Activated CD8-positive, alpha-beta memory T cell treated with anti-CD3 and anti-CD28 coated beads, Interleukin-2, amount 10 ng/mL, durations not matched to agents 7 days and 5 days (primary cell): Measurements from ENCODE around the gene CYTIP. TPM values are rescaled to one million over a fixed set of nuclear protein-coding genes. Genes with fewer than 3 reads are reported as not detected.
"Not testable (repeated sequence)": the region's sequence is repeated elsewhere in the genome, so short reads cannot be mapped to it uniquely, and the experiment has no call there.

Experiments
- ATAC-seq: fragments of 150-1000 bp; cut with Tn5 transposase; one replicate; pipeline ENCODE4 v1.10.0; 2021; ENCODE audit warnings: moderate library complexity
- CTCF ChIA-PET: fragments of 350-600 bp; sonication (Branson Sonifier 250); formaldehyde crosslinking; loops from one replicate; lab custom pipeline; 2021; ENCODE audit warnings: antibody characterized with exemption; lab: Charles Lee
- DNase-seq: peaks from one replicate; pipeline ENCODE4 v3.0.0-alpha.2; 2020
- H3K27ac Mint-ChIP-seq: one replicate; pipeline ENCODE4 v1.8.0; 2021; ENCODE audit warnings: mild to moderate bottlenecking, mixed read lengths
- H3K27me3 Mint-ChIP-seq: one replicate; pipeline ENCODE4 v1.8.0; 2021; ENCODE audit warnings: mixed read lengths
- H3K36me3 Mint-ChIP-seq: one replicate; pipeline ENCODE4 v1.8.0; 2021; ENCODE audit warnings: mild to moderate bottlenecking, mixed read lengths
- H3K4me1 Mint-ChIP-seq: one replicate; pipeline ENCODE4 v1.8.0; 2021; ENCODE audit warnings: mixed read lengths
- H3K4me3 Mint-ChIP-seq: one replicate; pipeline ENCODE4 v1.8.0; 2021; ENCODE audit warnings: mild to moderate bottlenecking, moderate library complexity, mixed read lengths
- H3K9me3 Mint-ChIP-seq: one replicate; pipeline ENCODE4 v1.8.0; 2022; ENCODE audit warnings: low read depth, mixed read lengths
- total RNA-seq, 2 experiments: library from RNA; stranded (reverse); gene quantifications; one replicate each; pipeline ENCODE4 v1.2.3, GENCODE V29; 2021

Gene CYTIP
- total RNA-seq, 2 experiments from 2014 or later, result 231 to 343 TPM

DNA sequence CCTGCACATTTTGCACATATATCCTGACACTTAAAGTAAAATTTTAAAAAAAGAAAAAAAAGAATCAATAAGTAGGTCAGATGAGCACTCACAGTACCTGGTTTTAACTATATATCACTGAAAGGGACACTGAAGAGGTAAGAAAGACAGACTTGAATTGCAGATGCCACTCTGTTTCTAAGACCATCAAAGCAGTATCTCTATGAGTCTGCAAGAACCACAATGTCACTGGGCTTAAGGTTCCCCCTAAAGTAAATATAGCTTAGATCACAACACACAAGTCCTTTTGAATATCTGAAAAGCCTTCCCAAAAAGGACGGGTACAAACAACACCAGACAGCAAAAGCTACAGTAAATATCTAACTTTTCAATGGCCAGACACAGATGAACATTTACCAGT is 57.6 kb downstream of the CYTIP start:
- Mint-ChIP-seq H3K36me3 (peaks cover 35% of the 10 kb centered on the region), H3K4me3 (no peak overlapping the region), H3K27me3 (no peaks in the 10 kb centered on the region), H3K27ac (no peak overlapping the region), H3K4me1 (peaks cover 12% of the 10 kb centered on the region), H3K9me3 (peaks cover 7% of the 10 kb centered on the region)
- CTCF ChIA-PET, result no interaction called here
- DNase-seq (no peak), ATAC-seq (no peak)

DNA sequence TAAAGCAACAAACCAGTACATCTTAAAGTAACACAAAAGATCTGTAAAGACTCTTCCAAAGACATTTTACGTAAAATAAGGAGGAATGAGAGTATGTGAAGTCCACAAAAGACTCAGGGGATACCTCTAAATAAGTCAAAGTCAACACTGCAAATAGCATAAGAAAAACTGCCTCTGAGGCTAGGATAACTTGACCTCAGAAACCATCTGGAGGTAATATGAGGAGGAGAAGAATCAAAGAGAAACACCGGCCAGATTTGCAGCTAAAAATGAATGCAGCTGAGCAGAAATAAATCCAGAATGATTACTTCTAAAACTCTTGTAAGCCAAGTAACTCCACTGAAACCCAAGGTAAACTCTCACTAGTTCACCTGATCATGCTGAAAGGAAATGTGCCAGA is 66.0 kb downstream of the CYTIP start:
- ATAC-seq (no peak), DNase-seq (no peak)
- Mint-ChIP-seq H3K27ac (no peak overlapping the region), H3K4me1 (no peaks in the 10 kb centered on the region), H3K9me3 (peaks cover 22% of the 10 kb centered on the region), H3K27me3 (no peaks in the 10 kb centered on the region), H3K4me3 (no peak overlapping the region), H3K36me3 (peaks cover 45% of the 10 kb centered on the region)
- CTCF ChIA-PET, result no interaction called here

DNA sequence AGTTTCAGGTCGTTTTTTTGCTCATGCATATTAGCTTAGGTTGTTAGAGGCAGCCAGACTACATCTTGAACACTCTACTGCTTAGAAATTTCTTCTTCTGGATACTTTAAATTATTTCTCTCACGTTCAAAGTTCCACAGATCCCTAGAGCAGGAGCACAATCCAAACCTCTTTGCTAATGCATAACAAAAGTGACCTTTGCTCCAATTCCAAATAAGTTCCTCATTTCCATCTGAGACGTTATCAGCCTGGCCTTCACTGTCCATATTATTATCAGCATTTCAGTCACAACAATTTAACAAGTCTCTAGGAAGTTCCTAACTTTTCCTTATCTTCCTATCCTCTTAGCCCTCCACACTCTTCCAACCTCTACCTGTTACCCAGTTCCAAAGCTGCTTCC is 67.8 kb downstream of the CYTIP start:
- ATAC-seq (no peak), DNase-seq (no peak)
- Mint-ChIP-seq H3K9me3 (peaks cover 22% of the 10 kb centered on the region), H3K27ac (no peak overlapping the region), H3K36me3 (peaks cover 34% of the 10 kb centered on the region), H3K27me3 (no peaks in the 10 kb centered on the region), H3K4me3 (no peak overlapping the region), H3K4me1 (no peaks in the 10 kb centered on the region)
- CTCF ChIA-PET, result no interaction called here

DNA sequence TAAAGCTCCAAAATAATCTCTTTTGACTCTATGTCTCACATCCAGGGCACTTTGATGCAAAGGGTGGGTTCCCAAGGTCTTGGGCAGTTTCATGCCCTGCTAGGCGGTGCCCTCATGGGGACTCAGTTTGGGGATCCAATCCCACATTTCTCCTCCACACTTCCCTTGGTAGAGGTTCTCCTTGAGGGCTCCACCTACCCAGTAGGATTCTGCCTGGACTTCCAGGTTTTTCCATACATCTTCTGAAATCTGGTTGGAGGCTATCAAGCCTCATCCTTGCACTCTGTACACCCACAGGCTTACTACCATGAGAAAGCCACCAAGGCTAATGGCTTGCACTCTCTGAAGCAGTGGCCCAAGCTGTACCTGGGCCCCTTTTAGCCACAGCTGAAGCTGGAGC is 68.5 kb downstream of the CYTIP start:
- peaks cover 30% of the 10 kb centered on the region for H3K36me3 Mint-ChIP-seq
- no peaks in the 10 kb centered on the region for H3K4me1 Mint-ChIP-seq
- no peak overlapping the region for H3K4me3 Mint-ChIP-seq
- peaks cover 22% of the 10 kb centered on the region for H3K9me3 Mint-ChIP-seq
- CTCF ChIA-PET, result no interaction called here
- H3K27me3 Mint-ChIP-seq, result no peaks in the 10 kb centered on the region
- ATAC-seq (no peak), DNase-seq (no peak)
- no peak overlapping the region for H3K27ac Mint-ChIP-seq

DNA sequence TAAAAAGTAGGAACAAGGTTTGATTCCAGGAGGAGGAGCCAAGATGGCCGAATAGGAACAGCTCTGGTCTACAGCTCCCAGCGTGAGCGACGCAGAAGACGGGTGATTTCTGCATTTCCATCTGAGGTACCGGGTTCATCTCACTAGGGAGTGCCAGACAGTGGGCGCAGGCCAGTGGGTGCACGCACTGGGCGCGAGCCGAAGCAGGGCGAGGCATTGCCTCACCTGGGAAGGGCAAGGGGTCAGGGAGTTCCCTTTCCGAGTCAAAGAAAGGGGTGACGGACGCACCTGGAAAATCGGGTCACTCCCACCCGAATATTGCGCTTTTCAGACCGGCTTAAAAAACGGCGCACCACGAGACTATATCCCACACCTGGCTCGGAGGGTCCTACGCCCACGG is 75.4 kb downstream of the CYTIP start:
- ATAC-seq, H3K4me3 Mint-ChIP-seq, H3K27me3 Mint-ChIP-seq, CTCF ChIA-PET, H3K9me3 Mint-ChIP-seq, DNase-seq, H3K27ac Mint-ChIP-seq: not testable (repeated sequence)
- Mint-ChIP-seq H3K4me1 (peaks cover 13% of the 10 kb centered on the region), H3K36me3 (peaks cover 23% of the 10 kb centered on the region)

DNA sequence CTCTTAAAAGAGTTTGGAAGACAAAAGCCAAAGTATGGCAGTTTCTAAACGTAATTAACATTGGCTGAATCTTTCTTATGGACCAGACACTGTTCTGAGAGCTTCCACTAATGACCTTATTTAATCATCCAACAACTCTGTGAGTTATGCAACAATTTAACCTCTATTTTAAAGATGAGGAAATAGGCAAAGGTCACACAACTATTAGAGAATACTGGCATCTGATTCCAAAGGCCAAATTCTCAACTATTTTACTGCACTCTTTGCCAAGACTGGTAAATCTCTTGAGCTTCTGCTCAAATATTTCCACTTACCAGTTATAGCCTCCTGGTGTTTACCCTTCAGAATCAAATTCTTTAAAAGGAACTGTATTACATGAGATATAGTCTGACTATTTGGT is 76.2 kb downstream of the CYTIP start:
- Mint-ChIP-seq H3K4me3 (no peak overlapping the region), H3K36me3 (peaks cover 28% of the 10 kb centered on the region), H3K27me3 (no peaks in the 10 kb centered on the region), H3K27ac (no peak overlapping the region), H3K9me3 (peaks cover 16% of the 10 kb centered on the region), H3K4me1 (peaks cover 17% of the 10 kb centered on the region)
- CTCF ChIA-PET, result interaction anchor here (1.9 to 2.3 kb wide), 2 partner anchors 32 to 65 kb away, joined by 6 to 10 read pairs; no protein-coding TSS in a partner anchor
- DNase-seq, result no peak
- no peak for ATAC-seq

Other genes with a start within 250 kb of the CYTIP start
- not detected for gene GALNT5, start 186.4 kb downstream of the CYTIP start, total RNA-seq
- 1 to 10 TPM; 2.9 to 3.7 TPM for gene ERMN, start 118.3 kb downstream of the CYTIP start, total RNA-seq
- gene ACVR1C, start 184.8 kb upstream of the CYTIP start, total RNA-seq, result 1 to 10 TPM; 1.2 to 2.4 TPM